Medulla oblongata (tissue), 1 donor: ENCODE data around the gene UTP11.

Experiments
- DNase-seq: peaks from one replicate; pipeline ENCODE4 v3.0.0-alpha.2; 2015; ENCODE audit errors: extremely low spot score

The UTP11 gene

DNA sequence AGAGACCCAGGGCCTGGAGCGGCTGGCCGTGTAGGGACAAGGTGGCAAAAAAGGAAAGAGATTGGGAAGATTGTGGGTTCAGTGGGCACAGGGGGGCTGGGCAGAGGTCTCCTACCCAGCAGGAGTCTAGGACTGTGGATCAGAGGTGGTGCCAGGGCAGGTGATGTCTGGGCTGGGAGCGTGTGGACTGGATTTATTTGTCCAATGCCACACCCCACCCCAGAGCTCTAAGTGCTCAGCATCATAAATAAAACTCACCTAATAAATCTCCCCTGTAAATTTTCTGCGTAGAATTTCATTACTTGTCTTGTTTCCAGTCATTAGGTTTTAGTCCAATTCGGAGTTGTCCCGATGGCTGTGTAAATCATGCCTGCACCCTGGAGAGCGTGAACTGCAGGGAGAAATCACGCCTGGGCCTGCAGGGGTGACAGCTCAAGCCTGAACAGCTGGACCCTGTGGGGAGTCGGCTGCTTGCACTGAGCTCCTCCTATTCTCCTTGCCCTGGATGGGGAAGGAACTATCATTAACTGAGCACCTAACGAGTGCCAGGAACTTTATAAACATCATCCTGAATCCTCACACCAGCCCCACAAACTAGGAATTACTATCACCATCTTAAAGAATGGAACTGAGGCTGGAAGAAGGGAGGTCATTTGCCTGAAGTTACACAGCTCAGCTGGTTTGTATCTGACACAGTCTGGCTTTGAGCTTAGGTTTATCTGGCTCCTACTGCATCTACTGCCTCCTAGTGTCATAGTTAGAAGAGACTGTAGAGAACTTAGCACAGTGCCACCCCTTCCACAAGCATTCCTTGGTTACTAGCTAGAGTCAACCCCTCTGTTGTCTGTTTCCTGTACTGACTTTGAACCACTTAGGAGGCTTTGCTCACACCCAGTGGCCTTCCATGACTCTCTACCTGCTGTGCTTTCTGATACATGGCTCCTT lies 59.0 kb downstream of the UTP11 start:
- DNase-seq, result no peak

DNA sequence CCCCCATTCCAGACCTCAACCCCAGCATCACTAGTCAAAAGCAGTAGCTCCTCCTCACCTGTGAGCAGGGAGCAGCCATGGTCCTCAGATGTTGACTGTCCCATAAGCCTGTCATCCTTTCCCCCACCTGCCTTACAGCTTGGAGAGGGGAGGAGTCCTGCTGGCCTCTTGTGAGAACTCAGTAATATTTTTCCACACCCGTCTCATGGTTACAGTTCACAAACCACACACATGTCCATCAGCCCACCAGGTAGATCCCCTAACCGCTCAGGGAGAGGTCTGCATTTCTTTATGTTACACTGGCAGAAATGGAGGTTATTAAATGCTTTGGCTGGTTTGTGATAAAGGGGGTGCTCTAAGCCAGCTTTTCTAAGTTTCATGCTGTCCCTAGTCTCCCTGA lies 60.3 kb downstream of the UTP11 start:
- no peak for DNase-seq

DNA sequence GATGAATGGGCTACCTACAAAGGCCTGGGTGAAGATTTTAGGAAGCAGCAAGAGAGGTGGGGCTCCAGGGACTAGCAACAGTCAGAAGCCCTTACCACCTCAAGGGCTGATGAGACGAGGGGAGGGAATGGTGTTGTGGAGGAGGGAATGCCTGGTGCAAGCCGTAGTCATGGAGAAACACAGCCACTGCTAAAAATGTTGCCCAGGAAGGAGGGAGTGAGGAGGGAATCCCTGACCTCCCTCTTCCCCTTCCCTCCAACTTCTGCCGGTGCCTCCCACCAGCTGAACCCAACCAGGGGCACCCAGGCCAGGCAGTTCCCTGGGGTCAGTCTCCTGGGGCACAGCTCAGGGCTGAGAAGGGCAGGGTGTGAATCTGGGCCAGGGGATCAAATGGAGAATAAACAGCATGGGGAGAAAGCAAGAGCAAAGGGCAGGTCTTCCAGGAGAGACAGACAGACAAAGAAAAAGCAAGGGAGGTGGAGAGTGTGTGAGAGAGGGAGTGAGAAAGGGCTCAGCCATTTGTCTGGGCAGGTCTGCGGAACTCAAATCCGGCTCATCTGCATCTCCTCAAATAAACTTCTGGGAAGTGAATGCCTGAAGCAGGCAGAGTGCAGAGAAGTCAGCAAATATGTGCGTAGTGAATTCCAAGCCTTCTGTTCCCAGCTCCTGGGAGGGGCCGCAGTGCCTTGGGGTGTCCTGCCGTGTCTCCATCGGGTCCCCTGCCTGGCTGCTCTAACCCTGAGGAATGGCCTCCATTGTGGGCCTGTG lies 61.2 kb downstream of the UTP11 start:
- DNase-seq, result peak; percentile 5

DNA sequence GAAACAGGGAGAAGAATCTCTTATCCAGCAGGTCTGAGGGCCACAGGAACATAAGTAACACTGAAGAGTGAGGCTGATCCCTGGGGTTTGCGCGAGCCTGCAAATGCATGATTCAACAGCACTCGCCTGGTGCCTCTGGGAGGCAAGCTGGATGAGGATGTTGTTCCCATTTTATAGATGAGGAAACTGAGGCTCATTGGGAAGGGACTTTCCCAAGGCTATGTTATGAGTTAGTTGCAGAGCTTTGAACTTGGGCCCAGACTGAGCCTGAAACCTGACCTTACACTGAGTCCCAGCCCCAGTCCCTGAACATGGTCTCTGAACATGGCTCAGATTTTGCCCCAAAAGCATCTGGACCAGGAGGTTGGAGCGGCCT lies 61.8 kb downstream of the UTP11 start:
- no peak for DNase-seq
